NB4 (cell line): ENCODE measurements around the gene PCSK6.

Experiments
- DNase-seq: peaks from one replicate; pipeline ENCODE4 v3.0.0; 2010; ENCODE audit warnings: low read depth
- H3K4me3 ChIP-seq: one replicate; pipeline ENCODE4 v1.5.1; 2011; ENCODE audit warnings: mild to moderate bottlenecking, low read depth, low read length, moderate library complexity
- CTCF ChIP-seq: IDR thresholded peaks from one replicate; pipeline ENCODE4 v1.5.1; 2012; ENCODE audit warnings: low read depth, low read length
- MAX ChIP-seq: IDR thresholded peaks from 2 replicates; pipeline ENCODE4 v1.6.1; 2011; ENCODE audit warnings: low read depth, low read length
- MYC ChIP-seq: IDR thresholded peaks from 2 replicates; pipeline ENCODE4 v1.6.1; 2011; ENCODE audit warnings: low read depth, low read length
- POLR2A ChIP-seq: IDR thresholded peaks from 2 replicates; pipeline ENCODE4 v1.6.1; 2011; ENCODE audit warnings: mild to moderate bottlenecking; ENCODE audit not compliant: insufficient read length; ENCODE audit errors: extremely low read depth

PCSK6 gene

GRCh38 chr15:101446518-101447167 is 42.9 kb downstream of the PCSK6 start:
- DNase-seq = peak; percentile 52
- H3K4me3 ChIP-seq = no peak overlapping the region
- TF ChIP-seq POLR2A (no peak), MAX (no peak), MYC (no peak), CTCF (no peak)

GRCh38 chr15:101445562-101446517 is 43.7 kb downstream of the PCSK6 start:
- TF ChIP-seq POLR2A (no peak), MAX (peak; percentile 94), MYC (peak; percentile 86)
- peak; percentile 73 for DNase-seq
- H3K4me3 ChIP-seq = no peak overlapping the region

- no peak for DNase-seq
- no peak for TF ChIP-seq MAX
- no peak for TF ChIP-seq CTCF
- TF ChIP-seq MYC = no peak
- no peak overlapping the region for H3K4me3 ChIP-seq
These were observed 44.5 kb downstream of the PCSK6 start for GRCh38 chr15:101444807-101445508.

- H3K4me3 ChIP-seq = no peak overlapping the region
- no peak for TF ChIP-seq MAX
- TF ChIP-seq POLR2A = no peak
- no peak for DNase-seq
These were observed 45.5 kb downstream of the PCSK6 start for GRCh38 chr15:101444015-101444414.

GRCh38 chr15:101442272-101442671 is 47.2 kb downstream of the PCSK6 start:
- DNase-seq = no peak
- no peak for TF ChIP-seq MAX
- TF ChIP-seq MYC = no peak
- TF ChIP-seq CTCF = no peak
- no peak for TF ChIP-seq POLR2A
- H3K4me3 ChIP-seq = no peak overlapping the region

- no peak for TF ChIP-seq MYC
- no peak for TF ChIP-seq POLR2A
- no peak for TF ChIP-seq CTCF
- no peak for TF ChIP-seq MAX
- H3K4me3 ChIP-seq = no peak overlapping the region
- DNase-seq = no peak
These were observed 47.8 kb downstream of the PCSK6 start for GRCh38 chr15:101441696-101442095.
